ENCODE results near the gene ZXDC. TPM values are rescaled to one million over a fixed set of nuclear protein-coding genes. Genes with fewer than 3 reads are reported as not detected.

The ZXDC gene
- total RNA-seq, 1 experiment from 2014 or later, result 17.2 TPM

DNA sequence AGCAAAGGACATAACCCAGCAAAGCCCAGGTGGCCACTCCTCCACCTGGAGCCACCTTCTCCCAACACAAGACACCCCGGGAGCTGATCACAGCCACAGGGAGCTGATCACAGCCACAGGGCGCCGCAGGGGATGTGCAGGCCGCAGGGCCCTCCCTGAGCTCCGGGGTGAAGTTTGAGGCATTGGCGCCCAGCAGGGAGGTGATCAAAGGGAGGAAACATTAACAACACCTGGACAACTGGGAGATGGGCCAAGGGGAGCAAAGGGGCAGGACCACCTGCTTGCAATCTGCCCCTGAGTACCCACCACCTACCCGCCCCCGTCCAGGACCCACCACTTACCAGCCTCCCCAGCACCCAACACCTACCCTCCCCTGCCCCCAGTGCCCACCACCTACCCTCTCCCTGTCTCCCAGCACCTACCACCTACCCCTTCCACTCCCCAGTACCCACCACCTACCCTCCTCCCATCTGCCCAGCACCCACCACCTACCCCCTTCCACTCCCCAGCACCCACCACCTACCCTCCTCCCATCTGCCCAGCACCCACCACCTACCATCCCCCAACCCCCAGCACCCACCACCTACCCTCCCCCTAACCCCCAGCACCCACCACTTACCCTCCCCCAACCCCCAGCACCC lies 39.5 kb upstream of the ZXDC start:
- no peak overlapping the region for H3K4me3 ChIP-seq
- no peak overlapping the region for H3K27ac ChIP-seq
- H3K36me3 ChIP-seq, result no peaks in the 10 kb centered on the region
- no peak for DNase-seq
- H3K9me3 ChIP-seq (replicated peaks), result no peaks in the 10 kb centered on the region
- peaks cover 4% of the 10 kb centered on the region; the same call in 1 of the 2 replicates for H3K4me1 ChIP-seq
- H3K27me3 ChIP-seq, result no peaks in the 10 kb centered on the region

DNA sequence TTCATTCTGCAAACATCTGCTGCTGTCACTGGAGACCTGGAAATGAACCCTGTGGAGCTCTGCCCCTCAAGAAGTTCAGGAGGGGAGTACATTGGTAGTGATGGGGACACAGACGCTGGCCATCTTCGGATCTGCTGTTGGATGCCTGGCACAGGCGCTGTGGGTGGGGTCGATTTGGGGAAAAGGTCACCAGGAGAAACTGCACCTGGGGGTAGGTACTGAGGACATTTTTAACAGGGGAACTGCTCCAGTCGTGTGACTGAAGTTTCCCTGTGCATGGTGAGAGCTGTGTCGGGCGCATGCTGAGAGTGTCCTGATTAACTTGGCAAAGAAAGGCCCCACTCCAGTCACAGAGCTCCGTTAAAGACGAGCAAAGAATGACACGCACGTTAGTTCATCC lies 38.5 kb upstream of the ZXDC start:
- DNase-seq, result no peak

GRCh38 chr3:126512916-126513650 lies 37.4 kb upstream of the ZXDC start:
- Histone ChIP-seq H3K9me3 (replicated peaks) (no peaks in the 10 kb centered on the region), H3K4me3 (no peak overlapping the region), H3K27me3 (no peaks in the 10 kb centered on the region), H3K27ac (no peak overlapping the region), H3K36me3 (no peaks in the 10 kb centered on the region), H3K4me1 (peaks cover 9% of the 10 kb centered on the region; the same call in 1 of the 2 replicates)
- DNase-seq, result no peak

More for the DNA sequence above, 38.5 kb upstream of the ZXDC start:
- H3K27me3 ChIP-seq, result no peaks in the 10 kb centered on the region
- H3K36me3 ChIP-seq, result no peaks in the 10 kb centered on the region
- H3K4me1 ChIP-seq, result peaks cover 4% of the 10 kb centered on the region; the same call in 1 of the 2 replicates
- no peaks in the 10 kb centered on the region for H3K9me3 ChIP-seq (replicated peaks)
- H3K27ac ChIP-seq, result no peak overlapping the region
- H3K4me3 ChIP-seq, result no peak overlapping the region

DNA sequence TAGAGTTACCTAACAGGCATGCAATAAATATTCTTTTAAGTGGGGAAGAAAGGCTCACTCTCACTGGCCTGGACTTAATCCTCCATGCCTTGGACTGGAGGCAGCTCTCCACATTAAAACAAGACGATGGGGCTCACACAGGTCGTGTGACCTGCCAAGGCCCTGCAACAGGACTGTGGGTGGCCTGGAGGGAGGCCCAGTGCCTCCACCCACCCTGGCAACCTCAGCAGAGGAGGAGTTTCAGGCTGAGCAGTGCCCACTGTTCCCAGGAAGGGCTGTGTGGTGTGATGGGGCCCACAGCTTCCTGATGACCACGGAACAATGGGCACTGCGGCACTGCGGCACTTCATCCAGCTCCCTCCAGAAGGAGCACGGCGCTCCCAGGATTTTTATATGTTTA lies 36.3 kb upstream of the ZXDC start:
- Histone ChIP-seq H3K36me3 (no peaks in the 10 kb centered on the region), H3K4me3 (no peak overlapping the region), H3K4me1 (peaks cover 9% of the 10 kb centered on the region; the same call in 1 of the 2 replicates), H3K27ac (no peak overlapping the region), H3K9me3 (replicated peaks) (no peaks in the 10 kb centered on the region), H3K27me3 (no peaks in the 10 kb centered on the region)
- DNase-seq, result peak; percentile 23 to 30

DNA sequence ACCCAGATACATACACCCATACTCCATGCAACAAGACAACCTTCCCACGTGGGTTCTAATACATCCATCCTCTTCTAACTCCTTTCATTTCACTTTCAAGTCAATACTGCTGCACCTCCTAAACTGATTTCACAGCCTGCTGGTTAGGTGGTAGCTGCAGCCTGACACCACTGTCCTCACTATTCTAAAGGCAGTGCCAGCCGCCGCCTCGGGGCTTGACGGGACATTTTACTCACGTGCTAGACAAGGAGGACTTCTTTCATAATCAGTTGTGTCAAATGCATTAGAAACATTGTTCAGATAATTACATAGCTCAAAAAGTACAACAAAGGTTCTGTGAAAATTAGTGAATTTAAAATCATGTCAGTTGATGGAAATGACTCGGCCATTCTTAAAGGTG lies 35.6 kb upstream of the ZXDC start:
- Histone ChIP-seq H3K4me3 (no peak overlapping the region), H3K27me3 (no peaks in the 10 kb centered on the region), H3K27ac (no peak overlapping the region), H3K9me3 (replicated peaks) (no peaks in the 10 kb centered on the region), H3K36me3 (no peaks in the 10 kb centered on the region), H3K4me1 (peaks cover 9% of the 10 kb centered on the region; the same call in 1 of the 2 replicates)
- no peak for DNase-seq

GRCh38 chr3:126510308-126510910 lies 34.7 kb upstream of the ZXDC start:
- Histone ChIP-seq H3K27ac (no peak overlapping the region), H3K9me3 (replicated peaks) (no peaks in the 10 kb centered on the region), H3K4me1 (peaks cover 9% of the 10 kb centered on the region; the same call in 1 of the 2 replicates), H3K27me3 (no peaks in the 10 kb centered on the region), H3K36me3 (no peaks in the 10 kb centered on the region), H3K4me3 (no peak overlapping the region)
- no peak for DNase-seq

GRCh38 chr3:126509597-126510307 lies 34.1 kb upstream of the ZXDC start:
- no peak overlapping the region for H3K27ac ChIP-seq
- H3K4me3 ChIP-seq, result no peak overlapping the region
- no peaks in the 10 kb centered on the region for H3K9me3 ChIP-seq (replicated peaks)
- H3K36me3 ChIP-seq, result no peaks in the 10 kb centered on the region
- H3K4me1 ChIP-seq, result peaks cover 9% of the 10 kb centered on the region; the same call in 1 of the 2 replicates
- H3K27me3 ChIP-seq, result no peaks in the 10 kb centered on the region
- no peak for DNase-seq

- H3K9me3 ChIP-seq (replicated peaks), result no peaks in the 10 kb centered on the region
- no peak overlapping the region for H3K4me3 ChIP-seq
- peaks cover 9% of the 10 kb centered on the region; the same call in 1 of the 2 replicates for H3K4me1 ChIP-seq
- no peaks in the 10 kb centered on the region for H3K27me3 ChIP-seq
- no peak overlapping the region for H3K27ac ChIP-seq
- H3K36me3 ChIP-seq, result no peaks in the 10 kb centered on the region
- DNase-seq, result peak in 1 of 2 experiments; percentile 43
Measured at GRCh38 chr3:126508564-126508964, 32.9 kb upstream of the ZXDC start.

GRCh38 chr3:126507886-126508285 lies 32.2 kb upstream of the ZXDC start:
- DNase-seq, result no peak
- H3K4me3 ChIP-seq, result no peak overlapping the region
- no peaks in the 10 kb centered on the region for H3K27me3 ChIP-seq
- H3K9me3 ChIP-seq (replicated peaks), result peaks cover under 1% of the 10 kb centered on the region; the same call in 1 of the 2 replicates
- no peaks in the 10 kb centered on the region for H3K36me3 ChIP-seq
- peaks cover 9% of the 10 kb centered on the region; the same call in 1 of the 2 replicates for H3K4me1 ChIP-seq
- no peak overlapping the region for H3K27ac ChIP-seq

DNA sequence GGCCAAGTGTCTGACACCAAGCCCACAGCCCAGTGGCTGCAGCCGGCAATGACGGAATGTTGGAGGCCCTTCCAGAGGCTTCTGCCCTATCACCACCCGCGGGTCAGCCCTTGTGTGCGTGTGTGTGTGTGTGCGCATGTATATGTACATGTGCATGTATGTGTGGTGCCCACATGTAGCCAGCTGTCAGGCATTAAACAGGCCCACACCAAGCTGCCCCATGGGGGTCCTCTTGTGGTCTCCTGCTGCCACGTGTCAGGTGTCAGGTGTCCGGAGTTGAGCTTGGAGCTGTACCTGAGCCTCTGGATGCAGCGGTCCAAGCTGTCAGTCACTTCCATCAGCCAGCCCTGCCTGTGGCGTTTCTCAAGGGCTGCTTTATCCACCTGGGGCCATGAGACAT lies 28.0 kb upstream of the ZXDC start:
- no peaks in the 10 kb centered on the region for H3K27me3 ChIP-seq
- DNase-seq, result no peak
- no peaks in the 10 kb centered on the region for H3K36me3 ChIP-seq
- H3K27ac ChIP-seq, result no peak overlapping the region
- H3K4me1 ChIP-seq, result peaks cover 3% of the 10 kb centered on the region; the same call in 1 of the 2 replicates
- peaks cover 7% of the 10 kb centered on the region; the same call in 1 of the 2 replicates for H3K9me3 ChIP-seq (replicated peaks)
- H3K4me3 ChIP-seq, result no peak overlapping the region

DNA sequence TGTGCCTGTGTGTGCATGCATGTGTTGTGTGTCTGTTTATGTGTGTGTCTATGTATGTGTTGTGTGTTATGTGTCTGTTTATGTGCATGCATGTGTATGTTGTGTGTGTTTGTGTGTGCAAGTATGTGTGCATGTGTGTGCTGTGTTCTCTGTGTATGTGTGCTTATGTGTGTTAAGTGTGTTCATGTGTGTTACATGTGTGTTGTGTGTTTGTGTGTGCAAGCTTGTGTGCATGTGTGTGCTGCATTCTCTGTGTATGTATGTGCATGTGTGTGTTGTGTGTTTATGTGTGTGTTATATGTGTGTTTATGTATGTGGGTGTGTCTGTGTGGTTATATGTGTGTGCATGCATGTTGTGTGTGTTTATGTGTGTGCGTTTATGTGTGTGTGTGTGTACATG lies 27.0 kb upstream of the ZXDC start:
- Histone ChIP-seq H3K9me3 (replicated peaks) (peaks cover 7% of the 10 kb centered on the region; the same call in 1 of the 2 replicates), H3K27me3 (no peaks in the 10 kb centered on the region), H3K4me3 (no peak overlapping the region), H3K27ac (no peak overlapping the region), H3K36me3 (no peaks in the 10 kb centered on the region), H3K4me1 (no peaks in the 10 kb centered on the region; the same call in 1 of the 2 replicates)
- DNase-seq, result no peak

DNA sequence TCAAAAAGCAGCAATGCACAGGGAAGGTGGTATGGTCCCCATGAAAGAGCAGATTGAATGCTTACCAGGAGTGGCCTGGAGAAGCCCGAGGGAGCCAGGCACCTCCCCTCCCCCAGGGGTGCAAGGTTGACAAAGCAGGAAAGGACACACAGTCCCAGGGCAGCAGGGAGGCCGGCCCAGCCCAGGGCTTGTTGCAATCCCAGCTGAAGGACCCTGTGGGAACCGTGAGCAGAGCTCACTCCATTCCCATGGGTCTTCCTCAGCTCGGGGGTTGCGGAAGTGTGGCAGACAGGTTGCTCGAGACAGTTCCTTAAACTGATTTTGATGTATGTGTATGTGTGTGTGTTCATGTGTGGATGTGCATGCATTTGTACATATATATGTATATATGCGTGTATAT lies 26.0 kb upstream of the ZXDC start:
- Histone ChIP-seq H3K27me3 (no peaks in the 10 kb centered on the region), H3K9me3 (replicated peaks) (peaks cover 7% of the 10 kb centered on the region; the same call in 1 of the 2 replicates), H3K4me1 (no peaks in the 10 kb centered on the region; the same call in 1 of the 2 replicates), H3K4me3 (no peak overlapping the region), H3K27ac (no peak overlapping the region), H3K36me3 (no peaks in the 10 kb centered on the region)
- DNase-seq, result no peak

DNA sequence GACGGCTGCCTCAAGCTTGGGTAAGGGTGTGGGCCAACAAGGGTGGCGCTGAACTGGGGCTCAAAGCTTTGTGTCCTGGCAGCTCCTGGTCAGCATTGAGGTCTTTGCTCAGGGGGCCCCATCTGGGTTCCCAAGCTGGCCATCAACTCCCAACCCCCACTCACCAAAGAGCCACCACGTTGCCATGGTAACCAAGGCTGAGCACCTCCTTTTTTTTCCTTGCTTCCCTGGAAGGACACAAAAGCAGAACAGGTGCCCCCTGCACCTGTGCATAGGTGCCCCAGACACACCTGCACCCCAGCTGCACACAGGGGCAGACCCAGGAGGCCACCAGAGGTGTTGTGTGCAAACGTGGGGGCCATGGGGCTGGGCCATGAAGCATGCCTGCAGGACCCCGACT lies 25.4 kb upstream of the ZXDC start:
- no peak overlapping the region for H3K4me3 ChIP-seq
- H3K9me3 ChIP-seq (replicated peaks), result peaks cover 7% of the 10 kb centered on the region; the same call in 1 of the 2 replicates
- H3K27me3 ChIP-seq, result no peaks in the 10 kb centered on the region
- H3K36me3 ChIP-seq, result no peaks in the 10 kb centered on the region
- H3K4me1 ChIP-seq, result no peaks in the 10 kb centered on the region; the same call in 1 of the 2 replicates
- no peak overlapping the region for H3K27ac ChIP-seq
- no peak for DNase-seq

DNA sequence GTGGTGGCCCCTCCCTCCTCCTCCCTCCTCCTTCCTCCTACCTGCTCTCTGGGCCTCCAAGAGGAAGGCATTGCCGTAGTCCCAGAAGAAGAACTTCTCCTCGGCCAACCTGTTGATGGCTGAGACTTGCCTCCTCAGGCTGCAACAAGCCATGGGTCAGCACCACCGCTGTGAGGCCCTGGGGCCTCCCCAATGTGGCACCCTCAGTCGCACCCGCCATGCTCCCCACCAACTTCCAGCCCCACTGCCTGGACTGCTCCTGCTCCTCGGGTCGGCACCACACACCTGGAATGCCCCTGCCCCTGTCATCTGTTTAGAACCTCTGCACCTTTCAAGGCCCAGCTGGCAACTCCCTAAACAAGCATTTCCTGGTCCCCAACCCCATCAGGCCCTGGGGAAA lies 24.3 kb upstream of the ZXDC start:
- DNase-seq, result no peak
- H3K27ac ChIP-seq, result no peak overlapping the region
- no peaks in the 10 kb centered on the region for H3K36me3 ChIP-seq
- no peak overlapping the region for H3K4me3 ChIP-seq
- no peaks in the 10 kb centered on the region; the same call in 1 of the 2 replicates for H3K4me1 ChIP-seq
- no peaks in the 10 kb centered on the region; the same call in 1 of the 2 replicates for H3K27me3 ChIP-seq
- H3K9me3 ChIP-seq (replicated peaks), result peaks cover 7% of the 10 kb centered on the region; the same call in 1 of the 2 replicates
